HCT116 (cell line): ENCODE results near the gene B4GALT3. TPM values are rescaled to one million over a fixed set of nuclear protein-coding genes. Genes with fewer than 3 reads are reported as not detected.

Experiments
- ATAC-seq: fragments of 200-7000 bp; cut with Tn5 transposase; 2 replicates; pipeline ENCODE4 v1.9.1; 2020; ENCODE audit warnings: mild to moderate bottlenecking, moderate library complexity
- BruUV-seq: library from RNA; stranded (reverse); fragments of 400-500 nt; replicated peaks from 2 replicates; lab custom pipeline; 2021; lab: Mats Ljungman, UMichigan
- CTCF ChIA-PET: fragments of 300-600 bp; sonication (Branson Sonifier 250); formaldehyde crosslinking; loops from one replicate; lab custom pipeline; 2021; ENCODE audit warnings: antibody characterized with exemption; lab: Charles Lee
- POLR2A ChIA-PET: fragments of 300-600, 350-600 bp; sonication (Branson Sonifier 250); formaldehyde crosslinking; loops from one replicate; lab custom pipeline; 2021; ENCODE audit warnings: antibody characterized with exemption; lab: Charles Lee
- RAD21 ChIA-PET, 2 experiments: fragments of 300-600 bp; sonication (Branson Sonifier 250); formaldehyde crosslinking; loops; one replicate each; lab custom pipeline; 2023; ENCODE audit warnings: low total read pairs in 2 of 2; ENCODE audit not compliant: uncharacterized antibody in 2 of 2, unreplicated experiment in 2 of 2, low non-redundant PET in 1 of 2; lab: Charles Lee
- DNase-seq: peaks from one replicate; pipeline ENCODE4 v3.0.0-alpha.2; 2010; ENCODE audit warnings: low read depth, low spot score
- H2AFZ ChIP-seq: fragments of 200-600 bp; shearing (Covaris generic), sonication (generic); 2 replicates; pipeline ENCODE4 v1.6.1; 2017; ENCODE audit warnings: low read depth, mixed run types, mixed read lengths, antibody characterized with exemption, low read length; ENCODE audit not compliant: poor library complexity, severe bottlenecking
- H3K27ac ChIP-seq: 2 replicates; pipeline ENCODE4 v1.5.1; 2012; ENCODE audit warnings: low read depth, low read length
- H3K27me3 ChIP-seq: fragments of 200-600 bp; sonication (generic); 2 replicates; pipeline ENCODE4 v1.6.1; 2016; ENCODE audit warnings: mixed run types, low read length, mixed read lengths; ENCODE audit not compliant: insufficient read depth
- H3K36me3 ChIP-seq, 2 experiments: fragments of 200-500 bp in 1 of 2; fragments of 200-600 bp in 1 of 2; sonication (Bioruptor generic) in 1 of 2; sonication (generic) in 1 of 2; 2 replicates each; pipeline versions ENCODE4 v1.5.1 to v1.6.1; 2014 to 2016; ENCODE audit warnings: low read length in 2 of 2, inconsistent platforms in 1 of 2, mixed read lengths in 1 of 2, mixed run types in 1 of 2; ENCODE audit not compliant: insufficient read depth in 2 of 2, control insufficient read depth in 1 of 2
- H3K4me1 ChIP-seq, 2 experiments: fragments of 200-600 bp in 1 of 2; sonication (generic) in 1 of 2; 2 replicates each; pipeline versions ENCODE4 v1.5.1 to v1.6.1; 2012 to 2017; ENCODE audit warnings: low read length in 2 of 2, inconsistent platforms in 1 of 2, mild to moderate bottlenecking in 1 of 2, mixed read lengths in 1 of 2, mixed run types in 1 of 2, moderate library complexity in 1 of 2; ENCODE audit not compliant: insufficient read depth in 2 of 2, control insufficient read depth in 1 of 2
- H3K4me2 ChIP-seq: fragments of 200-600 bp; sonication (generic); 2 replicates; pipeline ENCODE4 v1.6.1; 2017; ENCODE audit warnings: mixed run types, low read length, mixed read lengths
- H3K4me3 ChIP-seq, 2 experiments: fragments of 200-600 bp in 1 of 2; sonication (generic) in 1 of 2; replicated peaks in 1 of 2; 2 replicates each; pipeline ENCODE4 v1.5.1; 2011 to 2016; ENCODE audit warnings: low read length in 2 of 2, control low read depth in 1 of 2, low read depth in 1 of 2, mild to moderate bottlenecking in 1 of 2, mixed read lengths in 1 of 2, mixed run types in 1 of 2
- H3K79me2 ChIP-seq: fragments of 200-600 bp; sonication (generic); 2 replicates; pipeline ENCODE4 v1.6.1; 2017; ENCODE audit warnings: mild to moderate bottlenecking, mixed run types, low read length, moderate library complexity, mixed read lengths; ENCODE audit not compliant: insufficient read depth
- H3K9ac ChIP-seq: fragments of 200-600 bp; sonication (generic); 2 replicates; pipeline ENCODE4 v1.6.1; 2016; ENCODE audit warnings: low read length, mixed read lengths
- H3K9me2 ChIP-seq: fragments of 200-600 bp; sonication (generic), shearing (Covaris generic); 2 replicates; pipeline ENCODE4 v1.6.1; 2017; ENCODE audit warnings: mixed run types, mild to moderate bottlenecking, moderate library complexity; ENCODE audit not compliant: insufficient read depth
- H3K9me3 ChIP-seq, 2 experiments: fragments of 200-500 bp in 1 of 2; fragments of 200-600 bp in 1 of 2; sonication (Bioruptor generic) in 1 of 2; sonication (generic) in 1 of 2; 2 replicates each; pipeline ENCODE4 v1.6.1; 2014 to 2017; ENCODE audit warnings: low read length in 2 of 2, mixed read lengths in 2 of 2, inconsistent platforms in 1 of 2, low read depth in 1 of 2, mild to moderate bottlenecking in 1 of 2, mixed run types in 1 of 2, moderate library complexity in 1 of 2; ENCODE audit not compliant: control insufficient read depth in 1 of 2, insufficient read depth in 1 of 2
- H4K20me1 ChIP-seq: fragments of 200-600 bp; sonication (generic), shearing (Covaris generic); 2 replicates; pipeline ENCODE4 v1.6.1; 2017; ENCODE audit warnings: mixed run types, mild to moderate bottlenecking, moderate library complexity; ENCODE audit not compliant: insufficient read depth
- ATF3 ChIP-seq: IDR thresholded peaks from 2 replicates; pipeline ENCODE4 v1.6.1; 2012
- CEBPB ChIP-seq: IDR thresholded peaks from 2 replicates; pipeline ENCODE4 v1.6.1; 2012; ENCODE audit warnings: low read depth
- EGR1 ChIP-seq: IDR thresholded peaks from 2 replicates; pipeline ENCODE4 v1.6.1; 2012; ENCODE audit warnings: low read depth
- ELF1 ChIP-seq: IDR thresholded peaks from 2 replicates; pipeline ENCODE4 v1.6.1; 2012; ENCODE audit warnings: low read depth, borderline replicate concordance
- EZH2 ChIP-seq: fragments of 200-600 bp; sonication (generic); IDR thresholded peaks from 2 replicates; pipeline ENCODE4 v1.6.1; 2017; ENCODE audit warnings: antibody characterized with exemption, mixed run types
- EZH2phosphoT487 ChIP-seq: fragments of 200-600 bp; IDR thresholded peaks from 2 replicates; pipeline ENCODE4 v1.6.1; 2018; ENCODE audit warnings: antibody characterized with exemption, borderline replicate concordance
- JUND ChIP-seq: IDR thresholded peaks from 2 replicates; pipeline ENCODE4 v1.6.1; 2012
- MAX ChIP-seq: IDR thresholded peaks from 2 replicates; pipeline ENCODE4 v1.6.1; 2012
- POLR2AphosphoS5 ChIP-seq: IDR thresholded peaks from 2 replicates; pipeline ENCODE4 v1.6.1; 2011; ENCODE audit warnings: mild to moderate bottlenecking, low read depth, low read length, moderate library complexity
- SIN3A ChIP-seq: IDR thresholded peaks from 2 replicates; pipeline ENCODE4 v1.6.1; 2012; ENCODE audit warnings: low read depth
- SP1 ChIP-seq: IDR thresholded peaks from 2 replicates; pipeline ENCODE4 v1.6.1; 2012; ENCODE audit warnings: low read depth
- SRF ChIP-seq: IDR thresholded peaks from 2 replicates; pipeline ENCODE4 v1.6.1; 2012; ENCODE audit warnings: low read depth
- TCF7L2 ChIP-seq: IDR thresholded peaks from 2 replicates; pipeline ENCODE4 v1.7.0; 2011; ENCODE audit warnings: borderline replicate concordance, inconsistent platforms; ENCODE audit not compliant: insufficient read depth, insufficient read length; ENCODE audit errors: extremely low read depth
- YY1 ChIP-seq: IDR thresholded peaks from 2 replicates; pipeline ENCODE4 v1.6.1; 2011; ENCODE audit warnings: low read length, low read depth, moderate library complexity, mild to moderate bottlenecking; ENCODE audit not compliant: insufficient replicate concordance; ENCODE audit errors: extremely low read depth
- ZBTB33 ChIP-seq: IDR thresholded peaks from 2 replicates; pipeline ENCODE4 v1.6.1; 2011; ENCODE audit warnings: mild to moderate bottlenecking, low read length, moderate library complexity; ENCODE audit not compliant: insufficient replicate concordance; ENCODE audit errors: extremely low read depth
- ZFX ChIP-seq: fragments of 450-650 bp; IDR thresholded peaks from 2 replicates; pipeline ENCODE4 v1.6.1; 2017
- intact Hi-C: fragments of 100-400 bp; cut with micrococcal nuclease; formaldehyde crosslinking; loops from 2 replicates; pipeline ENCODE4 v1.10.0; 2022
- total RNA-seq: library from RNA; stranded (reverse); gene quantifications from one replicate; pipeline ENCODE4 v1.2.1, GENCODE V29; 2021; ENCODE audit not compliant: unreplicated experiment

The B4GALT3 gene
- total RNA-seq, 1 experiment from 2014 or later: 53.7 TPM

GRCh38 chr1:161177112-161177935 is at the start of gene B4GALT3 (continued):
- TF ChIP-seq YY1: peak; percentile 99

- no peak for TF ChIP-seq CEBPB
- TF ChIP-seq ZBTB33: no peak
- no peak for TF ChIP-seq YY1
- TF ChIP-seq ELF1: no peak
- no peak for TF ChIP-seq SIN3A
- no peak for TF ChIP-seq ZFX
- TF ChIP-seq SRF: no peak
- TF ChIP-seq ATF3: no peak
- no peak for TF ChIP-seq EZH2phosphoT487
- TF ChIP-seq JUND: no peak
- no peak for TF ChIP-seq TCF7L2
- no peak for TF ChIP-seq POLR2AphosphoS5
- no peak for TF ChIP-seq EZH2
- no peak for TF ChIP-seq MAX
- no peak for TF ChIP-seq EGR1
- TF ChIP-seq SP1: no peak
- ATAC-seq (no peak), DNase-seq (no peak)
- Histone ChIP-seq H3K4me1 (peaks cover 14 to 24% of the 10 kb centered on the region in 2 experiments; a peak in 3 of 4 replicates), H3K79me2 (no peaks in the 10 kb centered on the region), H3K4me2 (peak overlapping the region; percentile 93), H3K36me3 (peaks cover 4 to 17% of the 10 kb centered on the region in 2 experiments), H3K9me2 (no peaks in the 10 kb centered on the region), H4K20me1 (no peaks in the 10 kb centered on the region), H3K27ac (peak overlapping the region; percentile 69), H2AFZ (no peak overlapping the region), H3K27me3 (no peaks in the 10 kb centered on the region), H3K4me3 (peak overlapping the region; percentile 66 to 72), H3K9ac (peak overlapping the region; percentile 72), H3K9me3 (no peaks in the 10 kb centered on the region)
- no TSS peak for BruUV-seq
- POLR2A ChIA-PET: interaction anchor here (1.2 kb wide), 1 partner anchor 163 kb away, joined by 3 read pairs; no protein-coding TSS in a partner anchor
- intact Hi-C loops: loop anchor here (1.0 kb wide), 3 partner anchors 65 to 156 kb away; no protein-coding TSS in a partner anchor
- RAD21 ChIA-PET: no interaction called here
- CTCF ChIA-PET: interaction anchor here (0.8 to 3.1 kb wide), 8 partner anchors 10 to 446 kb away, joined by 3 to 46 read pairs (median 8); partner anchors contain the start of gene CFAP126
Observed at GRCh38 chr1:161226759-161227158, 49.5 kb upstream of the B4GALT3 start.
